Ramos (cell line): ENCODE results near the gene MYO3B.

Experiments used
- in situ Hi-C: fragments of 300-500 bp; cut with MboI; formaldehyde crosslinking; loops from one replicate; pipeline ENCODE4 v1.14.3; 2022; ENCODE audit warnings: low sequenced_read_pairs; ENCODE audit not compliant: unreplicated experiment

MYO3B gene

GRCh38 chr2:170228429-170228828, 50.5 kb downstream of the MYO3B start:
- in situ Hi-C loops = no loop called here

DNA sequence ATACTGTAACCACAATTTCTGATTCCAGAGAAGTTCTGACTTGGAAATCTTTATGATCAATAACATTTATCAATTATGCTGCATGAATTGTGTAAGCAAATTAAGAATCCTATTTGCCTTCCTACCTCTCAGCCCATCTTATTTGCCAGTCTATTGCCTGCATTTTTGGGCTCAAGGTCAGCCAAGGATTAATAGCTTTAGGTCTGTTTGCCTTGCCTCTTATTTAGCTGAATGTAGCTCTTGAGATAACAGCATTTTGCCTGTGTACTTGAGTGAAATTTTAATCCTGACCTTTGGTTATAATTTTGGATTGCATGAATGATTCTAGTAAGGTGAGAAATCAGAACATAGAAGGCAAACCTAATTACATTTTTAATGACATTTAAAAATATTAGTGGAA, 51.2 kb downstream of the MYO3B start:
- in situ Hi-C loops = no loop called here

- in situ Hi-C loops = loop anchor here (10.0 kb wide), 1 partner anchor 585 kb away; the partner anchor contains the start of gene GAD1
Observed at GRCh38 chr2:170229744-170230143, 51.8 kb downstream of the MYO3B start.

GRCh38 chr2:170235860-170236679, 58.1 kb downstream of the MYO3B start:
- in situ Hi-C loops = loop anchor here (10.0 kb wide), 1 partner anchor 579 kb away; the partner anchor contains the start of gene GAD1

DNA sequence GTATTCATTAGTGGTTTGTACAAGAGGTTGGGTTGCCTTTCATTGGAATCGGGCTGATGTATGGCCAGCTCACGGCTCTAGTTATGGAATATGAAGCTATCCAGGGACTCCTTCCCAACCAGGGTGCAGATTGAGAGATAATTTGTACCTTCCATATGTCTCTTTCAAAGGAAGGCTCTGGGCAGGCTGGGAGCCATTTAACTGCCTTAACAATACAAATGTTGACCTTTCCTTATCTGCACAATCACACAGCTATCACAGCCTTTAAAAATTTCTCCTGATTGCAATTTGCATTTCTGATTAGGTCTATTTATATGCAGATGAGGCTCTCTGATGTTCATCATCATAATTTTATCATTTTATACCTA, 58.7 kb downstream of the MYO3B start:
- in situ Hi-C loops = loop anchor here (10.0 kb wide), 1 partner anchor 578 kb away; the partner anchor contains the start of gene GAD1

DNA sequence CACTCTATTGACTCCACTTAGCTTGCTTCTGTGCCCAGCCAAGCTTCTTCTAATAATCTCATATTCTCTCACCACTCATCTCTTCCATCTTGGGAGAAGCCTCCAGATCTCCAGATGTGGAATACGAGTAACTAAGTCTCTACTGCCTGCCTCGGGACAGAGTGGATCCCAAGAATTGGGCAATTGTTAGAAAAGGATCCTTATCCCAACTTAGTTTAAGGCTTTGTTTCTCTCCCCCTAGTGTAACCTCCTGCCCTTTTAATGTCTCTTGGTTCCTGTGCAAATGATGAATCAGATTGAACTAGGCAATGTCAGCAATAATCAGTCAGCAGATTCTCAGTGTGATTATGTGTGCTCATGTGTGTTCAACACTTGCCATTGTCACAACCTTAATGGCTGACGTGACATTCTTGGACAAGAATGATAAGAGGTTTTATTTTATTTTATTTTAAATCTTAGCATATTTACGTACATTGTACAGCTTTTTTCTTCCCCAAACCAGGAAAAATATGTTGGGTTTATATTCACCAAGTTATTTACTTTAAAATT, 59.7 kb downstream of the MYO3B start:
- in situ Hi-C loops = loop anchor here (10.0 kb wide), 1 partner anchor 577 kb away; the partner anchor contains the start of gene GAD1

GRCh38 chr2:170238776-170239175, 60.8 kb downstream of the MYO3B start:
- in situ Hi-C loops = loop anchor here (10.0 kb wide), 1 partner anchor 576 kb away; the partner anchor contains the start of gene GAD1

GRCh38 chr2:170240629-170241028, 62.7 kb downstream of the MYO3B start:
- in situ Hi-C loops = no loop called here

- in situ Hi-C loops = no loop called here
Observed at GRCh38 chr2:170241756-170242155, 63.8 kb downstream of the MYO3B start.

GRCh38 chr2:170243118-170243837, 65.3 kb downstream of the MYO3B start:
- in situ Hi-C loops = no loop called here

DNA sequence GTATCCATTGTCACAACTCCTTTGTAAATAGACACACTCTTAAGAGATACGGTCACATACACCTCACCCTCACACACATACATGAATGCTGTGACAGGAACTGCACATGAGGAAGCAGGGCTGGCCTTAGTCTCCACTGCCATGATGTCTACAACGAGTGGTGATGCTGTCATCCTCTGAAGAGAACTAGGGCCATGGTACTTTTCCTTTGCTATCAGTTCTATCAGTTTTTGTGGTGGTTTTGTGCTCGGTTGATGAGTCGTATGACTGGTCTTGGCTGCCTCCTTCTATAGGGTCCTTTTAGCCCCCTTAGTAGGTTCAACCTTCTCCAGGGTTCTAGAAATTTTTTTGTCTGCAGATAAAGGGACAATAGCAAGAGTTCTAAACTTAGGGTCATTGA, 66.0 kb downstream of the MYO3B start:
- in situ Hi-C loops = no loop called here

DNA sequence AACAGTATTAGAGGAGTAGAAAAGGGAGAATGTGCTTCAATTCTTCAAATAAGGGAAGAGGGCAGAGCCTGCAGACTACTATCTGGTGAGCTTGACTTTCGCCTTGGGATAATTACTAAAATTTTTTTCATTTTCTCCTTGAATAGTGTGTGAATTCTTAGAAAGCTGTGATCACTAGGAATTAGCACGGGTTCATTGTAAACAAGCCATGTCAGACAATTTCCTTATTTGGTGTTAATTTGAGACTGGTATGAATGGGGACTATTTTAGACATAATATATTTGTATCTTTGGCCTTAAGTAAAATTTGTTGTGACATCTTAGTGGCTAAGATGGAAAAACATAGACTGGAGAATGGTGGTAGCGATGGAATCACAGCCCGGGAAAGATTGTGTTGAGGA, 66.6 kb downstream of the MYO3B start:
- in situ Hi-C loops = no loop called here

- in situ Hi-C loops = no loop called here
Observed at GRCh38 chr2:170245312-170245711, 67.4 kb downstream of the MYO3B start.

GRCh38 chr2:170247333-170247732, 69.4 kb downstream of the MYO3B start:
- in situ Hi-C loops = no loop called here

- in situ Hi-C loops = no loop called here
Observed at GRCh38 chr2:170247882-170248393, 70.0 kb downstream of the MYO3B start.

DNA sequence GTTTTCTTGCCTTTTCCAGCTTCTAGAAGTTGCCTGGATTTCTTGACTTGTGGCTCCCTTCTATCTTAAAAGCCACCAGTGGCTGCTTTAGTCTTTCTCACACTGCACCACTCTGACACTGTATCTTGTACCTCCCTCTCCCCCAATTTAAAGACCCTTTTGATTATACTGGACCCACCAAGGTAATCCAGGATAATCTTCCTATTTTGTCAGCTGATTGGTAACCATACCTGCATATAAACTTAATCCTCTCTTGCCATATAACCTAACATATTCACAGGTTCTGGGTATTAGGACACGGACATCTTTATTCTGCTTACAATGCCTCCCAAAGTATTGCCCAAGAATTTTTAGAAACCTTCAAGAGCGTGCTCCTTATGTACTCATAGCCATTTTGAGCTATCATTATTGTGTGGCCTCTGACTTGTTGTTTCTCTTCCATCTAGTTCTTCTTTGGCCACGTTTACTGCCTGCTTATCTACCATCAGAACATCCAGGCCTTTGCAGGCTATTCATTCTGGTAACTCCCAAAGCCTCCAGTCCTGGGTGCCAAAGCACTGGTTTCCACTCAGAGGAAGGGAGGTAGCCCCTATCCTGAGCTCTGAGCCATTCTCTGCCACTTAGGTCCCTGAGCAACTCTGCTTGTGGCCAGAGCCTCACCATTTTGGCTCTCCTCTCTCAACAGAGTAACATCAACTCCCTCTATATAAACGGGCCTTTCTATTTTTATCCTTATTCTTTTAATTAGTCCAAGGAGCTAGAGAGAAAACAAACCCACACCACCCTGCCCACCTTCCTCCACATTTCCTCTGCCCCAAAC, 70.8 kb downstream of the MYO3B start:
- in situ Hi-C loops = no loop called here

GRCh38 chr2:170249761-170250160, 71.8 kb downstream of the MYO3B start:
- in situ Hi-C loops = no loop called here

DNA sequence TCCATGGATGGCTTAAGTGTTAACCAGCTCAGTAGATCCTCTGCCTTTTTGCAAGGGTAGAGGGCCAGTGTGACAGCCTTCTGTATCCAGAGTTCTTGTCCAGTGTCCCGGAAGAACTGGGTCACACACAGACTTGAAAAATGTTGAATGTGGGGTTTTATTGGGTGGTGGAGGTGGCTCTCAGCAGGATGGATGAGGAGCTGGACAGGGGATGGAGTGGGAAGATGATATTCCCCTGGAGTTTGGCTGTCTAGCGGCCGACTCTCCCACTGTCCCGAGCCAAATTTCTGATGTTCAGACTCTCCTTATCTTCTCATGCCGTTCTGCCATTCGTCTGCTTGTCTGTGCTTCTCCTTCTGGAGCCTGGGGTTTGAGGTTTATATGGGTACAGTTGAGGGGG, 72.6 kb downstream of the MYO3B start:
- in situ Hi-C loops = no loop called here

- in situ Hi-C loops = no loop called here
Observed at GRCh38 chr2:170252414-170252813, 74.5 kb downstream of the MYO3B start.

DNA sequence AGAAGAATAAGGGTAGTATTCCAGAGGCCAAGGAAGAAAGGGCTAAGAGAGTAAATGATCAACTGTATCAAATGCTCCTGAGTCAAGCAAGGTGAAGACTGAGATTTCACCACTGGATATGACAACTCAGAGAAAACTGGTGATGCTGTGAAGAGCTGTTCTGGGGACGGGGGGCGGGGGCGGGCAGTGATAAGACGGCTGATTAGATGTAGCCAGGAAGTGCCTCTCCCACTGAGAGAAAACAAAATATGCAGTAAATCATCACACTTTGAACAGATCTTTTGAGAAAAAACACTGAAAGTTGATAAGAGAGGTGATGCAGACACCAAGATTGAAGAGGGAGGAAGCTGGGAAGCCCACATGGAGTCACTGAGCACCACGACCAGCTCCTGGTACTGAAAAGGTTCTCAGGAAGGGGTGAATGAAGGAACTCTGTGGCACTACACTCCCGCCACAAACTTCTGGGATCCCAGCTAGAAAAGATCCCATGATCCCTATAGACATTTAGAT, 75.8 kb downstream of the MYO3B start:
- in situ Hi-C loops = no loop called here
